Measurements from ENCODE around the gene SNRPA.
"Not testable (repeated sequence)": the region's sequence is repeated elsewhere in the genome, so short reads cannot be mapped to it uniquely, and the experiment has no call there.

SNRPA gene

DNA sequence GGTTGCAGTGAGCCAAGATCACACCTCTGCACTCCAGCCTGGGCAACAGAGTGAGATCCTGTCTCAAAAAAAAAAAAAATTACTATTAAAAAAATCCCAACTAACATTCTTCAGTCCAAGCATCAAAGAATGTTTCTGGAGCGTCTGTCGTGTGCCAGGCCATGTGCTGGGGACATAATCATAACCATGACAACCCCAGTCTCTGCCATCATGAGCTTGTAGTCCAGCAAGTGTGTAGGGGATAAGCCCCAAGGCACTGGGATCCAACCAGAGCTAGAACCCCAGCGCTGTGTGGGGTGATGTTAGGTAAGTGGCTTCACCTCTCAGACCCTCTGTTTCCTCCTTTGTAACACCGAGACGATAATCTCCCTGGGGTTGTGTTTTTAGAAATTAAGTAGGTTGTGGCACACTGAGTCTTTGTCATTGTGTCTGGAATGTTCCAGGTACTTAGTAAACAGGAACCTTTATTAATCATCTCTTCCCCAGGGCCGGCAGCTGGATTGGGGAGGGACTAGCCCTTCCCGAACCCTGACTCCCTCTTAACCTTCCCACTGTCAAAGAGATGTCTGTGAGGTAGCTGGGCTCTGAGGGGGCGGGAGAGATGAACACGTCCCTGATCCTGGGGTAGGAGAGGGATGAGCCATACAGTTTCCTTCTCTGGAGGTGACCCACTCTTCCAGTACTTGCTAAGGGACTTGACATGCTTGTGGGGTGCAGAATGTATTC lies 28.9 kb upstream of the SNRPA start:
- no peak for DNase-seq

DNA sequence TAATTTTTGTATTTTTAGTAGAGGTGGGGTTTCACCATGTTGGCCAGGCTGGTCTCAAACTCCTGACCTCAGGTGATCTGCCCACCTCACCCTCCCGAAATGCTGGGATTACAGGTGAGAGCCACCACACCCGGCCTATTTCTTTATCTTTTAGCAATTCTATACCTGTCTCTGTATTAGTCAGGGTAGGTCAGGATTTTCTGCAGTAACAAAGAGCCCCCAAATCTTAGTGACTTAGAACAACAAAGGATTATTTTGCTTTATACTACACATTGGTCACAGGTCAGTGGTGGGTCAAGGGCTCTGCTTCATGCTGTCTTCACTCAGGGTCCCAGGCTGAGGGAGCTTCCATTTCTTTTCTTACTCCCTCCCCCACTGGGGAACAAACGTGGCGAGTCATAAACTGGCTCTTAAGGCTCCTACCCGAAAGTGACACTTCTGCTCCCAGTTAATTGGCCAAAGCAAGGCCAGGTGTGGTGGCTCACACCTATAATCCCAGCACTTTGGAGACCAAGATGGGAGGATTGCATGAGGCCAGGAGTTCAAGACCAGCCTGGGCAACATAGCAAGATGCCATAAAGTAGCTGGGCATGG lies 27.2 kb upstream of the SNRPA start:
- DNase-seq: no peak

DNA sequence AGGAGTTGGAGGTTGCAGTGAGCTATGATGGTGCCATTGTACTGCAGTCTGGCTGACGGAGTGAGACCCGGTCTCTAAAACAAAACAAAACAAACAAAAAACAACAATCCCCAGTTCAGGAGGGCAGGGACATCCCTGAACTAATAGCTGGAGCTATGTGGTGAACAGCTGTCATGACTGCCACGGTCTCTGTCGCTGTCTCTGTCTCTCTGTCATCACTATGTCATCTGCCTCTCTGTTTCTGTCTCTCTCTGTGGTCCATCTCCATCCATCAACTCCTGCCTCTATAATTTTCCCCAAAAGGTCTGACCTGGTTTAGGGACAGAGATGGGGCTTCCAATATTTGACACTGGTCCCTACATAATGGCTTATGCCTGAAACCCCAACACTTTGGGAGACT lies 26.7 kb upstream of the SNRPA start:
- no peak for DNase-seq

DNA sequence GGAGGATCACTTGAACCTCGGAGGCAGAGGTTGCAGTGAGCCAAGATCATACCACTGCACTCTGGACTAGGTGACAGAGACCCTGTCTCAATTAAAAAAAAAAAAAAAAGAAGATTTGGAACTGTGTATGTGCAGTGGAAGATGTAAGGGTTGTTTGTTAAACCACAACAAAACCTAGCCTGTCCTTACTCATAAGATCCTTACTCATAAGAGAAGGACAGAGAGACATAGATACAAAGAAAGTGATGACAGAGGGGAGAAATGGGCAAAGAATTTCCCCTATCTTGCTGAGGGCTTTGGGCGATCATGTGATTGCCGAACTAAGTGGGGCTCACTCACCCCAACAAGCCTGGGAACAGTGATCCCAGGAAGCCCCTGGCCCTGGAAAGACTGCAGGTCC lies 26.1 kb upstream of the SNRPA start:
- no peak for DNase-seq

- no peak for DNase-seq
These were observed 24.7 kb upstream of the SNRPA start for GRCh38 chr19:40726279-40726678.

- not testable (repeated sequence) for DNase-seq
These were observed 20.9 kb upstream of the SNRPA start for GRCh38 chr19:40730065-40730464.

DNA sequence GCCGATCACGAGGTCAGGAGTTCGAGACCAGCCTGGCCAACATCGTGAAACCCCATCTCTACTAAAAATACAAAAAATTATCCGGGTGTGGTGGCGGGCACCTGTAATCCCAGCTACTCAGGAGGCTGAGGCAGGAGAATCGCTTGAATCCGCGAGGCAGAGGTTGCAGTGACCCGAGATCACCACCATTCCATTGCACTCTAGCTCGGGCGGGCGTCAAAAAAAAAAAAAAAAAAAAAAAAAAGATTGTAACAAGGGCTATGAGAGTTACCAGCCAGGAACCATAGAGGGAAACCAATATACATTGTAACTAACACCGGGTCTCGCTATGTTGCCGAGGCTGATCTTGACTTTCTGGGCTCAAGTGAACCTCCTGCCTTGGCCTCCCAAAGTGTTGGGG lies 18.7 kb upstream of the SNRPA start:
- not testable (repeated sequence) for DNase-seq

- DNase-seq: no peak
These were observed 17.9 kb upstream of the SNRPA start for GRCh38 chr19:40733149-40733548.

DNA sequence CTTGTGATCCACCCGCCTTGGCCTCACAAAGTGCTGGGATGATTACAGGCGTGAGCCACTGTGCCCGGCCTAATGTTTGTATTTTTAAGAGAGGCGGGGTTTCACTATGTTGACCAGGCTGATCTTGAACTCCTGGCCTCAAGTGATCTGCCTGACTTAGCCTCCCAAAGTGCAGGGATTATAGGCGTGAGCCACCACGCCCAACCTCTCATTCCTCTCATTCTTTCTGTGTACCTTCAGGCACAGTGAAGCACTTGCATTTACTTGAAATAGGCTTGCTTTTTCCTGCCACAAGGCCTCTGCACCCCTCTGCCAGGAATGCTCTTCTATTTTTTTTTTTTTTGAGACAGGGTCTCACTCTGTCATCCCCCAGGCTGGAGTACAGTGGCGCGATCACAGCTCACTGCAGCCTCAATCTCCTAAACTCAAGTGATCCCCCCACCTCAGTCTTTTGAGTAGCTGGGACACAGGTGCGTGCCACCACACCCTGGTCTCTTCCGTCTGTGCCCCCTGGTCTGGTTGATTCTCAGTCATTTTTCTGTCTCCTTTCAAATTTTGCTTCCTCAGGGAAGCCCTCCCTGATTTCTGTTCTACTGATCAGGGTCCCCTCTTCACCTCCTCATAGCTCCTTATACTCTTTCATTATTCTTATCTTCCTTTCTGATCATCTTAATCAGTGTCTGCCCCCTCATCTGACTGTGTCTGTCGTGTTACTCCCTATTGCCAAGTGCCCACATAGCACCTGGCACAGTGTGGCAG lies 15.8 kb upstream of the SNRPA start:
- no peak for DNase-seq

- DNase-seq: no peak
These were observed 14.3 kb upstream of the SNRPA start for GRCh38 chr19:40736661-40737060.

DNA sequence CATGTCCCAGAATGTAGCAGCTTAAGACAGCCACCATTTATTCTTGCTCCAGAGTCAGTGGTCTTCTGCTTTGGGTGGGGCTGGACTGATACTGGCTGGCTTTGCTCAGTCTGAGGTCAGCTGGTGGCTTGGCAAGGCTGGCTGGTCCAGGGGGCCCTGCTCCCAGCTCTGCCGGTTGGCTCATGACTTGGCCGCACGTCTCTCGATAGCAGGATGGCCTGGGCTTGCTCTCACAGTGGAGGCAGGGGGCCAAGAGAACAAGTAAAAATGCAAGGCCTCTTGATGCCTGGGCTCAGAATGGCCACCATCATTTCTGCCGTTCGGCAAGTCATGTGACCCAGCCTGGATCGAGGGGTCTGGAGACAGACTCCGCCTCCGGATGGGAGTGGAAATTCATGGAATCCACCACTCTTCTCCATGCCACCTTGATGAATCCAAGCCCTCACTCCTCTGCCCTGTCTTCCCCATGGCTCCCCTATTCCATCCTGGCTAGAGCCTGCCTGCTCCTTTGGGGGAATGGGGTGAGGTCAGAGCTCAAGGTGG lies 13.8 kb upstream of the SNRPA start:
- DNase-seq: no peak

DNA sequence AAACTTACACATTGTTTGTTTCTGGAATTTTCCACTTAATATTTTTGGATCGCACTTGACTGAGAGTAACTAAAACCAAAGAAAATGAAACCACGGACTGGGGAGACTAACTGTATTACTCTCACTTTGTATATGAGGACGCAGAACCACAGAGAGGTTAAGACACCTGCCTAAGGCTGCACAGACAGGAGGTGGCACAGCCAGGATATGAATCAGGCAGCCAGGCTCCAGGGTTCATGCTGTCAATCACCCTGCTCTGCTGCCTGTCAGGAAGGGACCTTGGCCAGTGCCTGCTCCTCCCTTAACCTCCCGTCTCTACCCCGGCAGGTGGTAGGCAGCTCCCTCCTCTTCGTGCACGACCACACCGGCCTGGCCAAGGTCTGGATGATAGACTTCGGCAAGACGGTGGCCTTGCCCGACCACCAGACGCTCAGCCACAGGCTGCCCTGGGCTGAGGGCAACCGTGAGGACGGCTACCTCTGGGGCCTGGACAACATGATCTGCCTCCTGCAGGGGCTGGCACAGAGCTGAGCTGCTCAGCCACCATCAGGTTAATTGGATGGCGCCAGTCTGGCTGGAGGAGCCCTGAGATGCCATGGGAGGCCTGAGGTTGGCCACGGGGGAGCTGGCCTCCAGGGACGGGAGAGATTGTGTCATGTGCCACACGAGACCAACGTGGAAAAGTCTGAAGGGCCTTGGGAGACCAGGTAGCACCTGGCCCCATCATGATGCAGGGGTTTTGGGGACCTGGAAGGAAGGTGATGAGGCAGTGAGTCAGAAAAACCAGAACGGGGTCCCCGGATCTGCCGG lies 11.8 kb upstream of the SNRPA start:
- no peak for DNase-seq

DNA sequence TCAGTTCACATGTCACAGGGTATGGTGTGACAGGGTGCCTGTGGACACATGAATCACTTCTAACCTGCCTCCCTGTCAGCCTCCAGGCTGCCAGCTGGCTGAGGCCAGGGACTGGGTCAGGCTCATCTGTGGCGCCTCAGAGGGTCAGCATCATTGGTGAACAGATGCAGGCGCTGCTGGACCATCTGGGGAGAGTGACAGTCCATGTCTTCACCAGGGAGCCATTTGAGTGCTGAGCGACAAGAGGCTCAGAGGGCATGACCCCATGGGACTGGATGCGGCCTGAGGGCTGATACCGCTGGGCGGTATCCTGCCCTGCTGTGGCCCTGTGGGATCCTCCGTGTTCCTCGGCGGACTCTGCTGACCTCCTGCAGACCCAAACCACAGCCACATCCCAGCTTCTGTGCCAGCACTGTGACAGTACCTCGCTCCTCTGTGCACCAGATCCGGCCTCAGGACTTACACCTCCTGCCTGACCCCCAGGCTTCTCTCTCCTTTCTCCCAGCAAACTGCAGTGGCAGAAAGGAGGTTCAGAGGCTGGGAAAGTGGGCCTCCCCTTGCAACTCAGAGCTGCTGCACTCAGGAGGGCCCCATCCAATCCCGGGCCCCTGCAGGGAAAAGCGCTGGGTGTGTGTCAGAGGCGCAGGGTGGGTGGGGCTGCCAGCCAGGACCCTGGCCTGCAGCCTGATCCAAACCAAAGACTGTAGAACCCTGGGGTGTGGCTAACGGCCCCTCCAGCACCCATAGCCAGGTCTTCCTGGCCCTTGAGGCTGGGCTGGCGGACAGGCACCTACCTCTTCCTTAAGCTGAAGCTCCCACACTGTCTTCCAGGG lies 10.9 kb upstream of the SNRPA start:
- DNase-seq: no peak

DNA sequence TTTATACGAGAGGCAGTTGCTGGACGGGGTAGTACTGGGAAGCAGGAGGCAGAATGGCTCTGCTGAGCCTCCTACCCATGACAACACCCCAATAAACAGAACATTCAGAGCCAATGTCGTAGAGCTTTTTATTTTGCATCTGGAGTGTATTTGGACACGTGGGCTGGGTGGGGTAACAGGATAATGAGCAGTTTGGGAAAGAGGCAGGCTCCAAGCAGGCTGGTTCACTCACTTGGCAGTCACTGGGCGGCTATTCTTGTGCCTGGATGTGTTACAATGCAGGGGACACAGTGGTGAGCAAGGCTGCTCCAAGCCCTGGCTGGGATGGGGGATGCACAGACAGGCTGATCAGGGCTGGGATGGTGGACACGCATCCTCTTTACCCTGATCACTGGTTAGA lies 10.3 kb upstream of the SNRPA start:
- no peak for DNase-seq

- no peak for DNase-seq
These were observed 9.2 kb upstream of the SNRPA start for GRCh38 chr19:40741527-40742390.

- DNase-seq: no peak
These were observed 8.5 kb upstream of the SNRPA start for GRCh38 chr19:40742477-40742876.

- DNase-seq: no peak
These were observed 8.1 kb upstream of the SNRPA start for GRCh38 chr19:40742886-40743285.

DNA sequence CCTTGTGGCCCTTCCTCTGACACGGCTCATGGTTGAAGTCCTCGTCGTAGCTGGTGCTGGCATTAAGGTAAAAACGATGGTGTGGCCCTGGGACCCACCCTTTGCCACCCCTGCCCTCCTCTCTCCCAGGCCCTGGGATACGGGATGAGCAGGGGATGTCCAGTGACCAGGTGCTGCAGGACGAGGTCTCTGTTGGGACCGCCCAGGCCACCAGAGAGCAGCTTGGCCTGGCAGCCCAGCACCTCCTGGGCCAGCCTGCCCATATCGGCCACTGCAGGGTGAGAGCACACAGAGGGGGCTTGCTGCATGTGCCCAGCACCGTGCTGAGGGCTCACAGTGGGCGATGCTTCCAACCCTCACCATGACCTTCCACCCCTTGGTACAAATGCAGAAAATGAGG lies 7.1 kb upstream of the SNRPA start:
- DNase-seq: no peak

- DNase-seq: no peak
These were observed 6.2 kb upstream of the SNRPA start for GRCh38 chr19:40744554-40745401.

DNA sequence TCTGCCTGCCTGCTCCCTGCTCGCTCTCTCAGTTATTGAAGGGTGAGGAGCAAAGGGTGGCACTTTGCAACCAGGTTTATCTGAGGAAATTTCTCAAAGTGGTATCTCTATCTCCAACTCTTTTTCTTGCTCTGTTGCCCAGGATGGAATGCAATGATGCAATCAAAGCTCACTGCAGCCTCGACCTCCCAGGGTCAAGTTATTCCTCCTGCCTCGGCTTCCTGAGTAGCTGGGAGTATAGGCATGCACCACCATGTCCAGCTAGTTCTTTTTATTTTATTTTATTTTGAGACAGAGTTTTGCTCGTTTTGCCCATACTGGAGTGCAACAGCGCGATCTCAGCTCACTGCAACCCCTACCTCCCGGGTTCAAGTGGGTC lies 5.6 kb upstream of the SNRPA start:
- DNase-seq: no peak
